IMR-90 (cell line): Measurements from ENCODE around the gene PKHD1. TPM values are rescaled to one million over a fixed set of nuclear protein-coding genes. Genes with fewer than 3 reads are reported as not detected.

ENCODE experiments used
- ATAC-seq: fragments of 200-7000 bp; cut with Tn5 transposase; 2 replicates; pipeline ENCODE4 v1.9.1; 2020; ENCODE audit warnings: low read depth, mild to moderate bottlenecking, moderate library complexity
- BruUV-seq: library from RNA; stranded (reverse); fragments of 400-500 nt; replicated peaks from 2 replicates; lab custom pipeline; 2021; lab: Mats Ljungman, UMichigan
- CTCF ChIA-PET: fragments of 300-600 bp; formaldehyde crosslinking; extraction: SDS; loops from one replicate; lab custom pipeline; 2021; ENCODE audit warnings: antibody characterized with exemption; lab: Yijun Ruan, JAX
- POLR2A ChIA-PET: fragments of 300-600 bp; sonication (Branson Sonifier 250); formaldehyde crosslinking; loops from one replicate; lab custom pipeline; 2022; ENCODE audit warnings: antibody characterized with exemption; ENCODE audit not compliant: unreplicated experiment; lab: Charles Lee
- DNase-seq: peaks from one replicate; pipeline ENCODE4 v3.0.0; 2013
- H2AFZ ChIP-seq: replicated peaks from 2 replicates; pipeline ENCODE3; 2013; ENCODE audit warnings: low read length, mild to moderate bottlenecking; ENCODE audit not compliant: poor library complexity
- H2AK5ac ChIP-seq: 2 replicates; pipeline ENCODE4 v1.6.1; 2013; ENCODE audit warnings: low read depth, low read length, inconsistent platforms
- H2AK9ac ChIP-seq: replicated peaks from 2 replicates; pipeline ENCODE3; 2013; ENCODE audit warnings: mild to moderate bottlenecking, low read depth, low read length, moderate library complexity; ENCODE audit not compliant: poor library complexity
- H2BK120ac ChIP-seq: 2 replicates; pipeline ENCODE4 v1.6.1; 2013; ENCODE audit warnings: low read depth, low read length, inconsistent platforms
- H2BK15ac ChIP-seq: 3 replicates; pipeline ENCODE4 v1.6.1; 2013; ENCODE audit warnings: low read depth, low read length, inconsistent platforms
- H2BK20ac ChIP-seq: 2 replicates; pipeline ENCODE4 v1.6.1; 2013; ENCODE audit warnings: low read depth, mild to moderate bottlenecking, inconsistent platforms, low read length, moderate library complexity
- H2BK5ac ChIP-seq: 2 replicates; pipeline ENCODE4 v1.6.1; 2013; ENCODE audit warnings: mild to moderate bottlenecking, low read depth, low read length, inconsistent platforms; ENCODE audit not compliant: poor library complexity, severe bottlenecking
- H3K14ac ChIP-seq: replicated peaks from 2 replicates; pipeline ENCODE4 v1.6.1; 2013; ENCODE audit warnings: low read depth, low read length, inconsistent platforms
- H3K18ac ChIP-seq: 2 replicates; pipeline ENCODE4 v1.6.1; 2013; ENCODE audit warnings: low read depth, low read length, control low read depth
- H3K23ac ChIP-seq: 2 replicates; pipeline ENCODE4 v1.6.1; 2013; ENCODE audit warnings: low read depth, low read length, inconsistent platforms
- H3K27ac ChIP-seq: 2 replicates; pipeline ENCODE4 v1.5.1; 2013; ENCODE audit warnings: mild to moderate bottlenecking, control low read depth, low read length; ENCODE audit not compliant: insufficient read depth
- H3K27me3 ChIP-seq: 2 replicates; pipeline ENCODE4 v1.6.1; 2013; ENCODE audit warnings: low read length; ENCODE audit not compliant: control insufficient read depth, insufficient read depth
- H3K36me3 ChIP-seq: 2 replicates; pipeline ENCODE4 v1.6.1; 2013; ENCODE audit warnings: low read length, mixed read lengths; ENCODE audit not compliant: control insufficient read depth, insufficient read depth
- H3K4ac ChIP-seq: 2 replicates; pipeline ENCODE4 v1.6.1; 2013; ENCODE audit warnings: low read depth, low read length, inconsistent platforms
- H3K4me1 ChIP-seq: 2 replicates; pipeline ENCODE4 v1.6.1; 2013; ENCODE audit warnings: low read length, mixed read lengths; ENCODE audit not compliant: control insufficient read depth, insufficient read depth
- H3K4me2 ChIP-seq: 2 replicates; pipeline ENCODE4 v1.6.1; 2013; ENCODE audit warnings: low read depth, mild to moderate bottlenecking, control low read depth, low read length, moderate library complexity
- H3K4me3 ChIP-seq: 2 replicates; pipeline ENCODE4 v1.5.1; 2013; ENCODE audit warnings: low read depth, mild to moderate bottlenecking, control low read depth, low read length, moderate library complexity; ENCODE audit not compliant: insufficient read depth
- H3K56ac ChIP-seq: 2 replicates; pipeline ENCODE4 v1.6.1; 2013; ENCODE audit warnings: low read length, inconsistent platforms; ENCODE audit not compliant: insufficient read depth; ENCODE audit errors: extremely low read depth
- H3K79me1 ChIP-seq, 2 experiments: 2 replicates each; pipeline ENCODE4 v1.6.1; 2013; ENCODE audit warnings: low read length in 2 of 2, inconsistent platforms in 1 of 2, low read depth in 1 of 2
- H3K9ac ChIP-seq: 2 replicates; pipeline ENCODE4 v1.6.1; 2013; ENCODE audit warnings: low read depth, low read length, control low read depth
- H3K9me1 ChIP-seq: 2 replicates; pipeline ENCODE4 v1.6.1; 2013; ENCODE audit warnings: low read length, inconsistent platforms; ENCODE audit not compliant: insufficient read depth
- H3K9me3 ChIP-seq: 2 replicates; pipeline ENCODE4 v1.6.1; 2013; ENCODE audit warnings: low read length; ENCODE audit not compliant: control insufficient read depth, insufficient read depth
- H4K20me1 ChIP-seq: 2 replicates; pipeline ENCODE4 v1.6.1; 2013; ENCODE audit warnings: low read length, inconsistent platforms; ENCODE audit not compliant: insufficient read depth
- H4K5ac ChIP-seq: 2 replicates; pipeline ENCODE4 v1.6.1; 2013; ENCODE audit warnings: mild to moderate bottlenecking, low read depth, low read length, control low read depth
- H4K8ac ChIP-seq, 2 experiments: 2 replicates each; pipeline ENCODE4 v1.6.1; 2013; ENCODE audit warnings: low read depth in 2 of 2, low read length in 2 of 2, control low read depth in 1 of 2, inconsistent platforms in 1 of 2
- H4K91ac ChIP-seq: 2 replicates; pipeline ENCODE4 v1.6.1; 2013; ENCODE audit warnings: low read depth, low read length, inconsistent platforms; ENCODE audit not compliant: insufficient read depth
- BHLHE40 ChIP-seq: fragments of 150-350 bp; IDR thresholded peaks from 2 replicates; pipeline ENCODE4 v1.6.1; 2016; ENCODE audit warnings: mild to moderate bottlenecking, low read depth, low read length
- CEBPB ChIP-seq: IDR thresholded peaks from 2 replicates; pipeline ENCODE4 v1.6.1; 2012; ENCODE audit warnings: low read depth, low read length, improper control_type of control experiment
- CHD1 ChIP-seq: IDR thresholded peaks from 2 replicates; pipeline ENCODE4 v1.6.1; 2012; ENCODE audit warnings: low read depth, low read length, improper control_type of control experiment
- FOS ChIP-seq: fragments of 150-350 bp; IDR thresholded peaks from 2 replicates; pipeline ENCODE4 v1.6.1; 2016; ENCODE audit warnings: low read depth, low read length
- MAFK ChIP-seq: IDR thresholded peaks from 2 replicates; pipeline ENCODE4 v1.6.1; 2012; ENCODE audit warnings: low read depth, low read length, improper control_type of control experiment
- MAZ ChIP-seq: IDR thresholded peaks from 2 replicates; pipeline ENCODE4 v1.6.1; 2012; ENCODE audit warnings: low read depth, mild to moderate bottlenecking, low read length, improper control_type of control experiment, moderate library complexity, borderline replicate concordance
- MXI1 ChIP-seq: IDR thresholded peaks from 2 replicates; pipeline ENCODE4 v1.6.1; 2012; ENCODE audit warnings: low read depth, mild to moderate bottlenecking, low read length, moderate library complexity, borderline replicate concordance
- NFE2L2 ChIP-seq: fragments of 150-350 bp; IDR thresholded peaks from 2 replicates; pipeline ENCODE4 v1.6.1; 2016; ENCODE audit warnings: low read depth, mild to moderate bottlenecking, low read length
- POLR2A ChIP-seq: IDR thresholded peaks from 2 replicates; pipeline ENCODE4 v1.6.1; 2012; ENCODE audit warnings: mild to moderate bottlenecking, low read depth, low read length
- RAD21 ChIP-seq: IDR thresholded peaks from 2 replicates; pipeline ENCODE4 v1.6.1; 2012; ENCODE audit warnings: low read length, improper control_type of control experiment
- RCOR1 ChIP-seq: IDR thresholded peaks from 2 replicates; pipeline ENCODE4 v1.6.1; 2012; ENCODE audit warnings: mild to moderate bottlenecking, low read length, improper control_type of control experiment; ENCODE audit not compliant: insufficient replicate concordance
- RFX5 ChIP-seq: IDR thresholded peaks from 2 replicates; pipeline ENCODE4 v1.8.0; 2012; ENCODE audit warnings: low read depth, mild to moderate bottlenecking, low read length, moderate library complexity
- SMC3 ChIP-seq: fragments of 150-350 bp; IDR thresholded peaks from 2 replicates; pipeline ENCODE4 v1.6.1; 2016; ENCODE audit warnings: low read depth, mild to moderate bottlenecking, antibody characterized with exemption, low read length, moderate library complexity
- USF2 ChIP-seq: fragments of 150-350 bp; IDR thresholded peaks from 2 replicates; pipeline ENCODE4 v1.6.1; 2017; ENCODE audit warnings: mild to moderate bottlenecking, antibody characterized with exemption, low read length, low read depth
- dilution Hi-C: fragments of 300-500 bp; cut with HindIII; formaldehyde crosslinking; loops from one replicate; pipeline ENCODE4 v1.14.3; 2018; ENCODE audit warnings: low sequenced_read_pairs; ENCODE audit not compliant: unreplicated experiment
- in situ Hi-C: fragments of 300-500 bp; cut with MboI; formaldehyde crosslinking; loops from 3 replicates; pipeline ENCODE4 v1.14.3; 2019; ENCODE audit warnings: low sequenced_read_pairs, inconsistent platforms, mixed read lengths
- intact Hi-C: fragments of 100-400 bp; cut with micrococcal nuclease; formaldehyde crosslinking; loops from 2 replicates; pipeline ENCODE4 v1.10.0; 2022
- polyA plus RNA-seq, 3 experiments: library from polyadenylated mRNA; depleted of rRNA; stranded (reverse); fragments of >200 nt; gene quantifications; 2 replicates each; pipeline ENCODE4 v1.2.3, GENCODE V29; 2012; ENCODE audit warnings: low replicate concordance in 1 of 3
- total RNA-seq: library from RNA; depleted of rRNA; stranded (reverse); fragments of >200 nt; gene quantifications from 2 replicates; pipeline ENCODE4 v1.2.3, GENCODE V29; 2012
- TF ChIP-seq, protein P1 (sequence below): fragments of 150-350 bp; IDR thresholded peaks from 2 replicates; pipeline ENCODE4 v1.6.1; 2016; ENCODE audit warnings: low read depth, mild to moderate bottlenecking, low read length, moderate library complexity, borderline replicate concordance
- TF ChIP-seq, protein P2 (sequence below): conservative IDR thresholded peaks from 2 replicates; pipeline ENCODE4 v1.5.1; 2012; ENCODE audit warnings: mild to moderate bottlenecking, low read depth, low read length, improper control_type of control experiment

PKHD1 gene
- total and polyA plus RNA-seq, 2 of the 4 experiments (the other 2 are of a cell fraction) = not detected

DNA sequence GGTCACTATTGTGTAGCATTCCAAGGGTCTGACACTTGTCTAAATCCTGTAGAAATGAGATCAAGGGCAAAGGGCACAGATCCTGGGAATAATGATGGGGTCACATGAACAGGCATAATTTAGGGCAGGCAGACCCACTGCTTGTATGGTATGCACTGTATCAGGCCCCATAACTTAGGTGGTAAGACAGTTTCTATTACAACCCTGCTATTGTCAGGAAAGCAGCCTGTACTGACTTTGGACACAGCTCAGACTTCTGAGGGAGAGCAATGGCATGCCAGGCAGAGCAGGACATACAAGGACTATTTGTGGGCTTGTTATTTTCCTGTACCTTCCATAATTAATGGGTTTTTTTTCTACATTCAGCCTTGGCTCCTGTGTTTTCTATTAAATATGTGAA is 286.8 kb downstream of the PKHD1 start:
- Histone ChIP-seq H3K4ac (no peak overlapping the region), H3K14ac (no peak overlapping the region), H3K36me3 (no peaks in the 10 kb centered on the region), H3K18ac (no peak overlapping the region), H3K79me1 (no peaks in the 10 kb centered on the region), H3K9me1 (no peaks in the 10 kb centered on the region), H3K56ac (no peak overlapping the region), H4K8ac (no peak overlapping the region), H3K4me3 (no peak overlapping the region), H3K23ac (no peak overlapping the region), H2BK20ac (no peak overlapping the region), H3K4me2 (no peak overlapping the region), H2AK5ac (no peak overlapping the region), H4K91ac (no peak overlapping the region), H4K5ac (no peak overlapping the region), H2BK15ac (no peak overlapping the region), H2BK5ac (no peak overlapping the region), H2AFZ (no peak overlapping the region), H4K20me1 (no peaks in the 10 kb centered on the region), H2BK120ac (no peak overlapping the region), H3K9me3 (0 out of 2 replicates have a peak, but pooled peaks cover 2% of the 10 kb centered on the region), H3K4me1 (no peaks in the 10 kb centered on the region), H2AK9ac (no peak overlapping the region), H3K9ac (no peak overlapping the region), H3K27me3 (no peaks in the 10 kb centered on the region), H3K27ac (no peak overlapping the region)
- dilution Hi-C loops (no loop called here), intact Hi-C loops (no loop called here), in situ Hi-C loops (no loop called here)
- no peak for DNase-seq
- ChIA-PET CTCF (no interaction called here), POLR2A (no interaction called here)
- BruUV-seq = no TSS peak
- TF ChIP-seq MAFK = no peak
- TF ChIP-seq, protein P1, sequence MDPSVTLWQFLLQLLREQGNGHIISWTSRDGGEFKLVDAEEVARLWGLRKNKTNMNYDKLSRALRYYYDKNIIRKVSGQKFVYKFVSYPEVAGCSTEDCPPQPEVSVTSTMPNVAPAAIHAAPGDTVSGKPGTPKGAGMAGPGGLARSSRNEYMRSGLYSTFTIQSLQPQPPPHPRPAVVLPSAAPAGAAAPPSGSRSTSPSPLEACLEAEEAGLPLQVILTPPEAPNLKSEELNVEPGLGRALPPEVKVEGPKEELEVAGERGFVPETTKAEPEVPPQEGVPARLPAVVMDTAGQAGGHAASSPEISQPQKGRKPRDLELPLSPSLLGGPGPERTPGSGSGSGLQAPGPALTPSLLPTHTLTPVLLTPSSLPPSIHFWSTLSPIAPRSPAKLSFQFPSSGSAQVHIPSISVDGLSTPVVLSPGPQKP = no peak
- no peak for TF ChIP-seq FOS
- TF ChIP-seq CEBPB = no peak
- TF ChIP-seq USF2 = no peak
- no peak for TF ChIP-seq POLR2A
- no peak for TF ChIP-seq MXI1
- no peak for TF ChIP-seq CHD1
- no peak for TF ChIP-seq NFE2L2
- no peak for TF ChIP-seq RAD21
- no peak for TF ChIP-seq RCOR1
- no peak for TF ChIP-seq BHLHE40
- TF ChIP-seq SMC3 = no peak
- TF ChIP-seq, protein P2, sequence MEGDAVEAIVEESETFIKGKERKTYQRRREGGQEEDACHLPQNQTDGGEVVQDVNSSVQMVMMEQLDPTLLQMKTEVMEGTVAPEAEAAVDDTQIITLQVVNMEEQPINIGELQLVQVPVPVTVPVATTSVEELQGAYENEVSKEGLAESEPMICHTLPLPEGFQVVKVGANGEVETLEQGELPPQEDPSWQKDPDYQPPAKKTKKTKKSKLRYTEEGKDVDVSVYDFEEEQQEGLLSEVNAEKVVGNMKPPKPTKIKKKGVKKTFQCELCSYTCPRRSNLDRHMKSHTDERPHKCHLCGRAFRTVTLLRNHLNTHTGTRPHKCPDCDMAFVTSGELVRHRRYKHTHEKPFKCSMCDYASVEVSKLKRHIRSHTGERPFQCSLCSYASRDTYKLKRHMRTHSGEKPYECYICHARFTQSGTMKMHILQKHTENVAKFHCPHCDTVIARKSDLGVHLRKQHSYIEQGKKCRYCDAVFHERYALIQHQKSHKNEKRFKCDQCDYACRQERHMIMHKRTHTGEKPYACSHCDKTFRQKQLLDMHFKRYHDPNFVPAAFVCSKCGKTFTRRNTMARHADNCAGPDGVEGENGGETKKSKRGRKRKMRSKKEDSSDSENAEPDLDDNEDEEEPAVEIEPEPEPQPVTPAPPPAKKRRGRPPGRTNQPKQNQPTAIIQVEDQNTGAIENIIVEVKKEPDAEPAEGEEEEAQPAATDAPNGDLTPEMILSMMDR = no peak
- no peak for TF ChIP-seq RFX5
- no peak for TF ChIP-seq MAZ
- ATAC-seq = no peak
